Fibroblast of mammary gland (primary cell): ENCODE measurements around the gene FURIN.

Experiments
- DNase-seq: peaks from one replicate; pipeline ENCODE4 v3.0.0-alpha.2; 2010; ENCODE audit warnings: low read depth
- H3K4me3 ChIP-seq: 2 replicates; pipeline ENCODE4 v1.5.1; 2011; ENCODE audit warnings: low read depth, mild to moderate bottlenecking, low read length, moderate library complexity; ENCODE audit not compliant: control insufficient read depth
- CTCF ChIP-seq: conservative IDR thresholded peaks from 2 replicates; pipeline ENCODE4 v1.5.1; 2011; ENCODE audit warnings: low read depth, low read length, inconsistent platforms; ENCODE audit not compliant: control insufficient read depth, insufficient read depth

Gene FURIN

DNA sequence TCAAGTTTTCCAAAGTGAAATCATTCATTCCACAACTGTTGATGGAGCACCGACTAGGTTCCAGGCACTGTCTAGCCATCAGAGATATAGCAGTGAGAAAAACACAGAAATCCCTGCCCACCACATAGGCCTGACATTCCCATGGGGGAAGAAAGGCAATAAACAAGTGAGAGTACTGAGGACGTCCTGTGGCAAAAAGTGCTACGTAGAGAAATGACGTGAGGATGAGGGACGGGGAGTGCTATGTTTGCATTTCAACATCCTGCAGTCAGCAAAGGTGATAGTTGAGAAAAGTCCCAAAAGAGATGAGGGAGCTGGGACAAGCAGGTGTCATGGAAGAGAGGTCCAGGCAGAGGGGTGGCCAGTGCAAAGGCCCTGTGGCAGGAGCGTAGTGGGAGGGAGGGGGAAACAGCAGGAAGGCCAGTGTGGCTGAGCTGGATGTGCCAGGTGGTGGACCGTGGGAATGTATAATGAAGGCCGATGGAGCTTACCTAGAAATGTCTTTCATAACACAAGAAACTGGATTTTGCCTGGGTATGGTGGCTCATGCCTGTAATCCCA lies 10.4 kb upstream of the FURIN start:
- no peak for TF ChIP-seq CTCF
- no peak overlapping the region for H3K4me3 ChIP-seq
- no peak for DNase-seq

- no peak overlapping the region for H3K4me3 ChIP-seq
- no peak for DNase-seq
- TF ChIP-seq CTCF, result no peak
Measured at GRCh38 chr15:90859234-90860131, 8.9 kb upstream of the FURIN start.

DNA sequence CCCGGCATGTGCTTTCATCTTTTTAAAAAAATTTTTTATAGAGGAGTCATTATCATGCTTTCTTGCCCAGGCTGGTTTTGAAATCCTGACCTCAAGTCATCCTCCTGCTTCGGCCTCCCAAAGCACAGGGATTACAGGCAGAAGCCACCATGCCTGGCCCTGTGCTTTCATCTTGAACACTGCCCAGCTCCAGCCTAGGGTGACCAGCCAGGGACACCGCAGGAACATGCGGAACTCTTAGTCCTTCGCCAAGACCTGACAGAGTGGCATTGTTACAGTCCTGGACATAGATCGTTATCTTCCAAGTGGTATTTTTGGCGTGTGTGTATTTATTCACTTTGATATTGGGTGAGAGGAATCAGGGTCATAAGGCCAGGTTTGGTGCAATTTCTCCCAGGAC lies 7.9 kb upstream of the FURIN start:
- H3K4me3 ChIP-seq, result no peak overlapping the region
- no peak for TF ChIP-seq CTCF

DNA sequence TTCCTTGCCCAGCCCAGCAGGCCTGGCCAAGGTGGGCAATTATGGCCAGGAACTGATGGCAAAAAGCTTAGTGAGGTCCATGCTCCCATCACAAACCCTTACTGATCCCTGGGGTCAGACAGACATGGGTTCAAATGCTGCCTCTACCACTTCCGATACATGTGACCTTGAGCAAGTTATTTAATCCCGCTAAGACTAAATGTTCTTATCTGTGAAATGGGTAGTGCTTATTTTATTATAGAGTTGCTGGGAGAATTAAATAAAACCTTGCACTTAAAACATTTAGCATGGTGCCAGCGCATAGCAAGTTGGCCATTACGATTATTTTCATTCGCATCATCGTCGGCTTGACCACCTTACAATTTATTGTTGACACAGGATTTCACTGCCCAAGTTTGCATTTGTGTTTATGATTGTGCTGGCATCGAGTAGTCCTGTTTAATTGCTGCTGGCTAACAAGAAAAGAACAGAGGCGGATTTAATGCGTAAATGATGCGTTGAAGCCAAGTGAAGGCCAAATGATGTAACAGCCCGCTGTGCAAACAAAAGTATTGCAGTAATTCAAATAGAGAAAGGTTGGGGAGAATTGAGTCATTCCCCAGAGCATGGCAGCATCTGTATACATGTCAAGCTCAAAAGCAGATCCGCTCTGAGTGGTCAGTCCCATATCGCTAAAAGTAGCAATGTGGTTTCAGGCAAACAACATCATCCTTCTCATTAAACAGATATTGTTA lies 7.3 kb upstream of the FURIN start:
- no peak for DNase-seq
- no peak overlapping the region for H3K4me3 ChIP-seq
- TF ChIP-seq CTCF, result no peak

More for the DNA sequence above, 7.9 kb upstream of the FURIN start:
- DNase-seq, result no peak

GRCh38 chr15:90862487-90862886 lies 5.9 kb upstream of the FURIN start:
- H3K4me3 ChIP-seq, result no peak overlapping the region
- DNase-seq, result no peak
- TF ChIP-seq CTCF, result no peak

DNA sequence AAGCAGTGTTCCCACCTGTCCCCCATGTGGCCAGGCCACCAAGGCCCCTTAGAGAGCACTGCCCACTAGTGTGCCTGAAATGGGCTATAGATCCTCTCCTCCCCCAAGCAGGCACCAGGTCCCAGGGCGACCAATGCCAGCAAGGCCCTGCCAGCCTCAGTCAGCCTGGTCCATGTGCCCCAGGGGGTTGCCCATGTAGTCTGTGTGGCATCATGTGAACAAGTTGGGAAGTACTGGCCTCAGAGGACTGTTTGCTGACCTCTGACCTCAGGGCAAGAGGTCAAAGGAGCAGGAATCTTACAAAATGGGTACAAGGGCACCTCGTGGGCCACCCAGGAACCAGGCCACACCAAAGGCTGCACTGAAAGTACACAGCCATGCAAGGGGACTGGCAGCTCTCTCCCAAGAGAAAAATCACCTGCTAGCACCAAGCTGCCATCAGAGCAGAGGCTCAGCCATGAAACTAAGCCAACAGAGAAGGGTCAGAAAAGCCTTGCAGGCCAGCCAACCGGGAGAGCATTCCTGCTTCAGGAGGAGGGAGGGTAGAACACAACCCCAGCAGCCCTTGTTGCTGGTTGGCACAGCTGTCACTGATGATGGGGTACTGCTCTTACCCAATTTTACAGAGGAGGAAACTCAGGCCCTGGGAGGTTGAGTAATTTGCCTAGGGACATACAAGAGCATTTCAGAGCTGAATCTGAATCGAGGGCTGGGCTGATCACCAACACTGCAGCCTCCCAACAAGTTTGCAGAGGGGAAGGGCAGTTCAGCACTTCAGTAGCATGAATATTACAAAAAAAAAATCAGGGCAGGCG lies 5.2 kb upstream of the FURIN start:
- TF ChIP-seq CTCF, result no peak
- H3K4me3 ChIP-seq, result no peak overlapping the region
- no peak for DNase-seq
